PC-3 (cell line): ENCODE data around the gene OGA. TPM values are rescaled to one million over a fixed set of nuclear protein-coding genes. Genes with fewer than 3 reads are reported as not detected.

Experiments
- ATAC-seq: fragments of 200-7000 bp; cut with Tn5 transposase; 2 replicates; pipeline ENCODE4 v1.9.1; 2020; ENCODE audit warnings: mild to moderate bottlenecking, moderate library complexity
- BruUV-seq: library from RNA; stranded (reverse); fragments of 400-500 nt; replicated peaks from 2 replicates; lab custom pipeline; 2021; lab: Mats Ljungman, UMichigan
- CTCF ChIA-PET: fragments of 300-600 bp; sonication (Branson Sonifier 250); formaldehyde crosslinking; loops from one replicate; lab custom pipeline; 2022; ENCODE audit warnings: antibody characterized with exemption; lab: Charles Lee
- POLR2A ChIA-PET: fragments of 300-600 bp; sonication (Branson Sonifier 250); formaldehyde crosslinking; loops from one replicate; lab custom pipeline; 2022; ENCODE audit warnings: antibody characterized with exemption; ENCODE audit not compliant: unreplicated experiment; lab: Charles Lee
- DNase-seq: peaks from one replicate; pipeline ENCODE4 v3.0.0-alpha.2; 2015
- H2AFZ ChIP-seq: fragments of 300-600 bp; sonication (generic); 2 replicates; pipeline ENCODE4 v1.6.0; 2016; ENCODE audit warnings: antibody characterized with exemption, low read length
- H3F3A ChIP-seq: fragments of 300-600 bp; sonication (generic); one replicate; pipeline ENCODE4 v1.6.0; 2017; ENCODE audit warnings: antibody characterized with exemption, low read length, control low read depth, mild to moderate bottlenecking; ENCODE audit not compliant: unreplicated experiment
- H3K27ac ChIP-seq: fragments of 300-600 bp; sonication (generic); 2 replicates; pipeline ENCODE4 v1.5.1; 2016; ENCODE audit warnings: mild to moderate bottlenecking, low read length
- H3K27me3 ChIP-seq: fragments of 300-600 bp; sonication (generic); 2 replicates; pipeline ENCODE4 v1.6.1; 2016; ENCODE audit warnings: low read length, mixed read lengths
- H3K36me3 ChIP-seq: fragments of 300-600 bp; sonication (generic); 2 replicates; pipeline ENCODE4 v1.6.1; 2016; ENCODE audit warnings: low read depth, mixed run types, low read length, mixed read lengths
- H3K4me1 ChIP-seq: fragments of 300-600 bp; sonication (generic); 2 replicates; pipeline ENCODE4 v1.5.1; 2016; ENCODE audit warnings: low read length; ENCODE audit not compliant: insufficient read depth
- H3K4me2 ChIP-seq: fragments of 300-600 bp; sonication (generic); 2 replicates; pipeline ENCODE4 v1.6.0; 2016; ENCODE audit warnings: low read length
- H3K4me3 ChIP-seq: fragments of 300-600 bp; sonication (generic); 2 replicates; pipeline ENCODE4 v1.5.1; 2016; ENCODE audit warnings: mild to moderate bottlenecking, low read length, mixed read lengths
- H3K79me2 ChIP-seq: fragments of 300-600 bp; sonication (generic); 2 replicates; pipeline ENCODE4 v1.6.1; 2017; ENCODE audit warnings: low read length, mixed read lengths
- H3K9ac ChIP-seq: fragments of 300-600 bp; sonication (generic); 2 replicates; pipeline ENCODE4 v1.6.0; 2016; ENCODE audit warnings: mild to moderate bottlenecking, low read length
- H3K9me2 ChIP-seq: fragments of 300-600 bp; sonication (generic); replicated peaks from 2 replicates; pipeline ENCODE4 v1.6.1; 2016; ENCODE audit warnings: mixed run types, low read length, mixed read lengths
- H3K9me3 ChIP-seq: fragments of 300-600 bp; sonication (generic); 2 replicates; pipeline ENCODE4 v1.6.1; 2016; ENCODE audit warnings: low read length, mixed read lengths
- H4K20me1 ChIP-seq: fragments of 300-600 bp; sonication (generic); 2 replicates; pipeline ENCODE4 v1.6.1; 2016; ENCODE audit warnings: low read length, mixed read lengths
- CTCF ChIP-seq: fragments of 300-600 bp; sonication (generic); conservative IDR thresholded peaks from 2 replicates; pipeline ENCODE4 v1.5.1; 2017; ENCODE audit warnings: antibody characterized with exemption, low read depth, mild to moderate bottlenecking, low read length
- EZH2 ChIP-seq: fragments of 300-600 bp; sonication (generic); IDR thresholded peaks from one replicate; pipeline ENCODE4 v1.6.1; 2017; ENCODE audit warnings: antibody characterized with exemption, mild to moderate bottlenecking, low read length; ENCODE audit not compliant: unreplicated experiment
- EZH2phosphoT487 ChIP-seq: fragments of 300-600 bp; sonication (generic); IDR thresholded peaks from 2 replicates; pipeline ENCODE4 v1.6.1; 2018; ENCODE audit warnings: mild to moderate bottlenecking, antibody characterized with exemption, low read length, borderline replicate concordance
- intact Hi-C: fragments of 100-400 bp; cut with micrococcal nuclease; formaldehyde crosslinking; loops from 2 replicates; pipeline ENCODE4 v1.9.0; 2023
- total RNA-seq: library from RNA; depleted of rRNA; stranded (reverse); fragments of >200 nt; gene quantifications from 2 replicates; pipeline ENCODE4 v1.2.3, GENCODE V29; 2014

Gene OGA
- total RNA-seq, 1 experiment from 2014 or later, result 42.7 TPM

GRCh38 chr10:101772017-101772894 lies 46.0 kb downstream of the OGA start:
- intact Hi-C loops, result no loop called here
- BruUV-seq, result no TSS peak
- H3K27ac ChIP-seq, result no peak overlapping the region
- H3K4me3 ChIP-seq, result no peak overlapping the region
- H3K4me2 ChIP-seq, result no peak overlapping the region
- no peak for ATAC-seq
- no peak overlapping the region for H2AFZ ChIP-seq
- no peaks in the 10 kb centered on the region for H3K4me1 ChIP-seq
- no peaks in the 10 kb centered on the region for H3F3A ChIP-seq
- ChIA-PET CTCF (interaction anchor here (0.7 kb wide), 1 partner anchor 329 kb away, joined by 3 read pairs; no protein-coding TSS in a partner anchor), POLR2A (no interaction called here)
- TF ChIP-seq EZH2 (no peak), EZH2phosphoT487 (no peak)
- no peak for DNase-seq
- no peaks in the 10 kb centered on the region for H3K79me2 ChIP-seq
- H3K9me2 ChIP-seq, result no peaks in the 10 kb centered on the region
- H3K9ac ChIP-seq, result no peak overlapping the region
- H3K36me3 ChIP-seq, result no peaks in the 10 kb centered on the region
- H3K9me3 ChIP-seq, result no peaks in the 10 kb centered on the region
- peaks cover 9% of the 10 kb centered on the region; the same call in 1 of the 2 replicates for H3K27me3 ChIP-seq
- H4K20me1 ChIP-seq, result no peaks in the 10 kb centered on the region

GRCh38 chr10:101771380-101771779 lies 46.9 kb downstream of the OGA start:
- ChIA-PET CTCF (interaction anchor here (1.0 kb wide), 1 partner anchor 169 kb away, joined by 3 read pairs; no protein-coding TSS in a partner anchor), POLR2A (no interaction called here)
- H3K9ac ChIP-seq, result no peak overlapping the region
- no peaks in the 10 kb centered on the region for H3K36me3 ChIP-seq
- intact Hi-C loops, result no loop called here
- BruUV-seq, result no TSS peak
- H3K9me3 ChIP-seq, result no peaks in the 10 kb centered on the region
- H3K27me3 ChIP-seq, result peaks cover 9% of the 10 kb centered on the region; the same call in 1 of the 2 replicates
- H3K79me2 ChIP-seq, result no peaks in the 10 kb centered on the region
- H3K9me2 ChIP-seq, result no peaks in the 10 kb centered on the region
- no peaks in the 10 kb centered on the region for H3K4me1 ChIP-seq
- no peak overlapping the region for H3K4me3 ChIP-seq
- no peak for DNase-seq
- H4K20me1 ChIP-seq, result no peaks in the 10 kb centered on the region
- no peaks in the 10 kb centered on the region for H3F3A ChIP-seq
- H3K27ac ChIP-seq, result no peak overlapping the region
- no peak overlapping the region for H2AFZ ChIP-seq
- ATAC-seq, result no peak
- no peak overlapping the region for H3K4me2 ChIP-seq
- TF ChIP-seq EZH2, result no peak
- no peak for TF ChIP-seq CTCF
- no peak for TF ChIP-seq EZH2phosphoT487

GRCh38 chr10:101770331-101771215 lies 47.7 kb downstream of the OGA start:
- Histone ChIP-seq H3K4me3 (no peak overlapping the region), H3K9me2 (no peaks in the 10 kb centered on the region), H4K20me1 (no peaks in the 10 kb centered on the region), H3K36me3 (no peaks in the 10 kb centered on the region), H3K4me2 (no peak overlapping the region), H3K27me3 (peaks cover 9% of the 10 kb centered on the region; the same call in 1 of the 2 replicates), H2AFZ (no peak overlapping the region), H3K4me1 (no peaks in the 10 kb centered on the region), H3K9me3 (no peaks in the 10 kb centered on the region), H3K79me2 (no peaks in the 10 kb centered on the region), H3K27ac (no peak overlapping the region), H3K9ac (no peak overlapping the region), H3F3A (no peaks in the 10 kb centered on the region)
- BruUV-seq, result no TSS peak
- CTCF ChIA-PET, result interaction anchor here (1.0 kb wide), 1 partner anchor 168 kb away, joined by 3 read pairs; no protein-coding TSS in a partner anchor
- intact Hi-C loops, result no loop called here
- DNase-seq (no peak), ATAC-seq (no peak)
- POLR2A ChIA-PET, result no interaction called here
- TF ChIP-seq EZH2phosphoT487 (no peak), EZH2 (no peak), CTCF (no peak)
